Measurements from ENCODE around the gene PPP2CA. TPM values are rescaled to one million over a fixed set of nuclear protein-coding genes. Genes with fewer than 3 reads are reported as not detected.

PPP2CA gene
- total RNA-seq, 1 experiment from 2014 or later: 178 TPM

DNA sequence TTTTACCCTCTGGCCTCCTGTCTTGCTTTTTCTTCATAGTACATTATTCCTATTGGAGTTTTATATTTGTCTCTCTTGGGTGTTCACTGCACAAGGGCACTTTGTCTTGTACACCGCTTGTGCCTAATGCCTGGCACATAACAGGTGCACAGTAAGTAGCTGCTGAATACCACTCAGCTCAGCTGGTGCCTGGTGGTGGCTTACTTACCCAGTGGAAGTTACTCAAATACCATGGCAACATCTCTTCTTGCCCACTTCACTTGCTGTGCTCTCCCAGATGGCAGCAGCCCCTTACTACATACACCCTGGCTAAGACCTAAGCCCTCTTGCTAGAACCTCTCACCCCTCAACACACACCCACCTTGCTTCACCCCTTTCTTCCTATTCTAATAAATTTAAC lies 37.8 kb downstream of the PPP2CA start (continued):
- TF ChIP-seq ELF4 (CRISPR knock-in tag; IDR thresholded peaks at IDR 0.05; ENCODE audit: low read depth) (no peak), SMAD4 (CRISPR knock-in tag; IDR thresholded peaks at IDR 0.05) (no peak), ZNF423 (CRISPR knock-in tag; IDR thresholded peaks at IDR 0.05) (no peak), ZNF219 (CRISPR knock-in tag; IDR thresholded peaks at IDR 0.05; ENCODE audit: borderline replicate concordance) (no peak), ZNF138 (CRISPR knock-in tag; conservative IDR thresholded peaks at IDR 0.05) (no peak)

DNA sequence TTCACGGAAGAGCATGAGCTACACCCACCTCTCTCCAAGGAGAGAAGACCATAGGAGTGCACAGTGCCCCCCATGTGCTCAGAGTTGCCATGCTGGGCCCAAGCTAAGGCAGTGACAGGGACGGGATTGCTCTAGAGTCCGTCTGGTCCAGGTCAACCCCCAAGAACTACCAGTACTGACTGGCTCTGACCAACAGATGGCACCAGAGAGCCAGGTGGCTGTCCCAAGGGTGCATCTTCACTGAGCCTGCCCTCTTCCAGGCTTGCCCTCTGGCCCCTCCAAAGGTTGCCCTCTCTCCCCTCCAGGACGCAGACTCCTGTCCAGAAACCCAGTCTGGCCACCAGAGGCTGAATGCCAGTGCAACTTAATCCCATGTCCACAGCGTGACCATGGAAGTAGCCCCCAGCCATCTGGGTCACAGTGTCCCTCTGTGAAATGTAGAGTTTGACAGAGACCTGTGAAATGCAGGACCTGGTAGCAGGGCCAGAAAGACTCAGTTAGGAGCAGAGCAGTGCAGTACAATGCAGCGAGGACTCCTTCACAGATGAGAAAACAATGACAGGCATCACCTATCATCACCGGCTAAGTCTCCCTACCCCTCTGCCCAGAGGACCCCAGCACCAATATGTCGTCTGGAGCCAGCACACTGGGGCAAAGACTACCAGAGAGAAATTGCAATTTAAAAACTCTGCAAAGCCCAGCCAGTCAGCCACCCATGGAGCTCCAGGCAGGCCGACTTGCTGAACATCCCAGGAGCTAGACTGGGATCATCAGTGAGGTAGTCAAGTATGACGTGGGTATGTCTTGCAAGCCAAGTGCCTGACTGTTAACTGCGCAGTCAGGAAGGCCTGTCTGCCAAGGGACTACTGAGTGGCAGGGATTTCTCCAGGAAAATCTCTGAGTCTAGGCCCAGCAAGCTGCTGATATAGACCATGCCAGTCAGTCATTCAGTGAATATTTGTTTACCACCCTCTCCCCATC lies 41.4 kb downstream of the PPP2CA start:
- POLR2A ChIA-PET: no interaction called here
- H3K9me3 Mint-ChIP-seq: no peaks in the 10 kb centered on the region
- no peaks in the 10 kb centered on the region for H3K36me3 Mint-ChIP-seq

DNA sequence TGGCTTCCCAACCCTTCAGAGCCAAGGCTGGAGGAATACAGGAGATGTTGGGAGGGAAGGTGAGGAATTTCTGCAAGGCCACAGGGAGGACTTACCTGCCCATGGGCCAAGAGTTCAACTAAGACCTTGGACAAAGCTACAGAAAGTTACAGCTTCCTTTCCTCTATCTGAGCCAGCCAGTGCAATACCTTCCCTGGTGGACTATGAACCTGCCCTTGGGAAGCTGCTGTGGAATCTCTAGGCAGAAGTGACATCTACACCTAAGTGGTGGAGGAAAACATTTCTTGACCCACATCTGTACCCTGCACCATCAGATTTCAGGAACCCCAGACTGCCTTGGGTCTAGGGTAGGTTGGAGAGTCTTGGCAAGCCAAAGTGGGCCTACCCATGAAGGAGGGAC lies 42.4 kb downstream of the PPP2CA start:
- CTCF ChIA-PET: interaction anchor here (1.1 to 2.2 kb wide), 2 partner anchors 43 to 106 kb away, joined by 4 to 15 read pairs; partner anchors contain the start of gene PPP2CA
- H3K27ac Mint-ChIP-seq: no peak overlapping the region
- POLR2A ChIA-PET: interaction anchor here (0.9 kb wide), 1 partner anchor 12 kb away, joined by 3 read pairs; no protein-coding TSS in a partner anchor
- no peaks in the 10 kb centered on the region; the same call in 1 of the 2 replicates for H3K27me3 Mint-ChIP-seq (ENCODE audit: low read depth)
- ATAC-seq (no peak), DNase-seq (ENCODE audit: low spot score) (no peak)
- no peak overlapping the region for H3K4me3 Mint-ChIP-seq
- no peaks in the 10 kb centered on the region for H3K9me3 Mint-ChIP-seq
- no peaks in the 10 kb centered on the region for H3K36me3 Mint-ChIP-seq
- TF ChIP-seq ZNF396 (CRISPR knock-in tag; IDR thresholded peaks at IDR 0.05; ENCODE audit: borderline replicate concordance) (no peak), EMX1 (CRISPR knock-in tag; IDR thresholded peaks at IDR 0.05) (no peak), IRF2 (CRISPR knock-in tag; IDR thresholded peaks at IDR 0.05; ENCODE audit: borderline replicate concordance, low read depth) (no peak), ZNF263 (CRISPR knock-in tag; IDR thresholded peaks at IDR 0.05; ENCODE audit: low read depth) (no peak), ATF1 (CRISPR knock-in tag; IDR thresholded peaks at IDR 0.05) (no peak), ZNF219 (CRISPR knock-in tag; IDR thresholded peaks at IDR 0.05; ENCODE audit: borderline replicate concordance) (no peak)
- H3K4me1 Mint-ChIP-seq: no peaks in the 10 kb centered on the region

More for the DNA sequence above, 41.4 kb downstream of the PPP2CA start:
- H3K4me3 Mint-ChIP-seq: no peak overlapping the region
- no peaks in the 10 kb centered on the region; the same call in 1 of the 2 replicates for H3K27me3 Mint-ChIP-seq (ENCODE audit: low read depth)
- H3K4me1 Mint-ChIP-seq: no peaks in the 10 kb centered on the region
- DNase-seq (ENCODE audit: low spot score) (peak; percentile 87), ATAC-seq (peak; percentile 98)
- CTCF ChIA-PET: interaction anchor here (0.9 to 2.2 kb wide), 4 partner anchors 39 to 403 kb away, joined by 3 to 15 read pairs (median 4); partner anchors contain the start of gene PPP2CA
- TF ChIP-seq MXD4 (CRISPR knock-in tag; IDR thresholded peaks at IDR 0.05; ENCODE audit: borderline replicate concordance): no peak
- TF ChIP-seq, protein P1, sequence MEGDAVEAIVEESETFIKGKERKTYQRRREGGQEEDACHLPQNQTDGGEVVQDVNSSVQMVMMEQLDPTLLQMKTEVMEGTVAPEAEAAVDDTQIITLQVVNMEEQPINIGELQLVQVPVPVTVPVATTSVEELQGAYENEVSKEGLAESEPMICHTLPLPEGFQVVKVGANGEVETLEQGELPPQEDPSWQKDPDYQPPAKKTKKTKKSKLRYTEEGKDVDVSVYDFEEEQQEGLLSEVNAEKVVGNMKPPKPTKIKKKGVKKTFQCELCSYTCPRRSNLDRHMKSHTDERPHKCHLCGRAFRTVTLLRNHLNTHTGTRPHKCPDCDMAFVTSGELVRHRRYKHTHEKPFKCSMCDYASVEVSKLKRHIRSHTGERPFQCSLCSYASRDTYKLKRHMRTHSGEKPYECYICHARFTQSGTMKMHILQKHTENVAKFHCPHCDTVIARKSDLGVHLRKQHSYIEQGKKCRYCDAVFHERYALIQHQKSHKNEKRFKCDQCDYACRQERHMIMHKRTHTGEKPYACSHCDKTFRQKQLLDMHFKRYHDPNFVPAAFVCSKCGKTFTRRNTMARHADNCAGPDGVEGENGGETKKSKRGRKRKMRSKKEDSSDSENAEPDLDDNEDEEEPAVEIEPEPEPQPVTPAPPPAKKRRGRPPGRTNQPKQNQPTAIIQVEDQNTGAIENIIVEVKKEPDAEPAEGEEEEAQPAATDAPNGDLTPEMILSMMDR (IDR thresholded peaks at IDR 0.05): peak; percentile 87
- TF ChIP-seq ZNF232 (CRISPR knock-in tag; IDR thresholded peaks at IDR 0.05): no peak
- peak; percentile 19; the same call in 1 of the 2 replicates for TF ChIP-seq FOXP1 (CRISPR knock-in tag; IDR thresholded peaks at IDR 0.05; ENCODE audit: borderline replicate concordance)
- no peak overlapping the region for H3K27ac Mint-ChIP-seq

DNA sequence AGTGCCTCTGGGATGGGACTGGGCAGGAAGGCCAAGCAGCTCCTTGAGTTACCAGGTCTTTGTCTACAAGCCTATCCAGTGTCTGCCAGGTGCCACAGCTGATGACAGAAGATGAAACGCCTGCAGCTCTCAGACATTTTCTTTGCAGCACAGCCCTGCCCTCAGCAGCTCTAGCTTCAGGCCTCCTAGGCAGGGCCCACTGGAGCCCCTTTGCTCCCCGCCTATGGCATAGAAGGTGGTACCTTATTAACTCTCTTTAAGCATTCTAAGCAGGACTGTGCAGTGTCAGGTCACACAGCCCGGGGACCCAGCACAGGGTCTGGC lies 47.8 kb downstream of the PPP2CA start:
- POLR2A ChIA-PET: interaction anchor here (0.5 to 2.7 kb wide), 2 partner anchors 15 to 48 kb away, joined by 3 to 26 read pairs; partner anchors contain the start of gene PPP2CA
- H3K36me3 Mint-ChIP-seq: peaks cover 11% of the 10 kb centered on the region
- H3K4me3 Mint-ChIP-seq: peak overlapping the region; percentile 93
- no peaks in the 10 kb centered on the region for H3K27me3 Mint-ChIP-seq (ENCODE audit: low read depth)
- CTCF ChIA-PET: interaction anchor here (1.2 to 1.4 kb wide), 2 partner anchors 111 to 138 kb away, joined by 5 to 6 read pairs; no protein-coding TSS in a partner anchor
- peaks cover 15% of the 10 kb centered on the region for H3K4me1 Mint-ChIP-seq
- peak overlapping the region; percentile 98 for H3K27ac Mint-ChIP-seq
- TF ChIP-seq, protein P2, sequence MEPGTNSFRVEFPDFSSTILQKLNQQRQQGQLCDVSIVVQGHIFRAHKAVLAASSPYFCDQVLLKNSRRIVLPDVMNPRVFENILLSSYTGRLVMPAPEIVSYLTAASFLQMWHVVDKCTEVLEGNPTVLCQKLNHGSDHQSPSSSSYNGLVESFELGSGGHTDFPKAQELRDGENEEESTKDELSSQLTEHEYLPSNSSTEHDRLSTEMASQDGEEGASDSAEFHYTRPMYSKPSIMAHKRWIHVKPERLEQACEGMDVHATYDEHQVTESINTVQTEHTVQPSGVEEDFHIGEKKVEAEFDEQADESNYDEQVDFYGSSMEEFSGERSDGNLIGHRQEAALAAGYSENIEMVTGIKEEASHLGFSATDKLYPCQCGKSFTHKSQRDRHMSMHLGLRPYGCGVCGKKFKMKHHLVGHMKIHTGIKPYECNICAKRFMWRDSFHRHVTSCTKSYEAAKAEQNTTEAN (CRISPR knock-in tag; IDR thresholded peaks at IDR 0.05): no peak
- TF ChIP-seq, protein P3, sequence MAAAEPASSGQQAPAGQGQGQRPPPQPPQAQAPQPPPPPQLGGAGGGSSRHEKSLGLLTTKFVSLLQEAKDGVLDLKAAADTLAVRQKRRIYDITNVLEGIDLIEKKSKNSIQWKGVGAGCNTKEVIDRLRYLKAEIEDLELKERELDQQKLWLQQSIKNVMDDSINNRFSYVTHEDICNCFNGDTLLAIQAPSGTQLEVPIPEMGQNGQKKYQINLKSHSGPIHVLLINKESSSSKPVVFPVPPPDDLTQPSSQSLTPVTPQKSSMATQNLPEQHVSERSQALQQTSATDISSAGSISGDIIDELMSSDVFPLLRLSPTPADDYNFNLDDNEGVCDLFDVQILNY (CRISPR knock-in tag; IDR thresholded peaks at IDR 0.05): no peak
- no peak for TF ChIP-seq FOXK1 (CRISPR knock-in tag; IDR thresholded peaks at IDR 0.05)
- TF ChIP-seq, protein P4, sequence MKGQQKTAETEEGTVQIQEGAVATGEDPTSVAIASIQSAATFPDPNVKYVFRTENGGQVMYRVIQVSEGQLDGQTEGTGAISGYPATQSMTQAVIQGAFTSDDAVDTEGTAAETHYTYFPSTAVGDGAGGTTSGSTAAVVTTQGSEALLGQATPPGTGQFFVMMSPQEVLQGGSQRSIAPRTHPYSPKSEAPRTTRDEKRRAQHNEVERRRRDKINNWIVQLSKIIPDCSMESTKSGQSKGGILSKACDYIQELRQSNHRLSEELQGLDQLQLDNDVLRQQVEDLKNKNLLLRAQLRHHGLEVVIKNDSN (CRISPR knock-in tag; IDR thresholded peaks at IDR 0.05): no peak
- ATAC-seq (no peak), DNase-seq (ENCODE audit: low spot score) (no peak)
- no peaks in the 10 kb centered on the region for H3K9me3 Mint-ChIP-seq

Data from WTC11 (cell line).